ENCODE measurements around the gene ADARB2.

- TF ChIP-seq CTCF (IDR thresholded peaks at IDR 0.05) (no peak), POLR2A (IDR thresholded peaks at IDR 0.05) (no peak)
Observed at GRCh38 chr10:1289591-1289990, 447.7 kb downstream of the ADARB2 start.
